ENCODE measurements around the gene SLC24A4. TPM values are rescaled to one million over a fixed set of nuclear protein-coding genes. Genes with fewer than 3 reads are reported as not detected.
A peak's percentile ranks its signal among the peaks of the same experiment; 100 is the strongest.

SLC24A4 gene
- total RNA-seq, 2 donors from 2014 or later = not detected

DNA sequence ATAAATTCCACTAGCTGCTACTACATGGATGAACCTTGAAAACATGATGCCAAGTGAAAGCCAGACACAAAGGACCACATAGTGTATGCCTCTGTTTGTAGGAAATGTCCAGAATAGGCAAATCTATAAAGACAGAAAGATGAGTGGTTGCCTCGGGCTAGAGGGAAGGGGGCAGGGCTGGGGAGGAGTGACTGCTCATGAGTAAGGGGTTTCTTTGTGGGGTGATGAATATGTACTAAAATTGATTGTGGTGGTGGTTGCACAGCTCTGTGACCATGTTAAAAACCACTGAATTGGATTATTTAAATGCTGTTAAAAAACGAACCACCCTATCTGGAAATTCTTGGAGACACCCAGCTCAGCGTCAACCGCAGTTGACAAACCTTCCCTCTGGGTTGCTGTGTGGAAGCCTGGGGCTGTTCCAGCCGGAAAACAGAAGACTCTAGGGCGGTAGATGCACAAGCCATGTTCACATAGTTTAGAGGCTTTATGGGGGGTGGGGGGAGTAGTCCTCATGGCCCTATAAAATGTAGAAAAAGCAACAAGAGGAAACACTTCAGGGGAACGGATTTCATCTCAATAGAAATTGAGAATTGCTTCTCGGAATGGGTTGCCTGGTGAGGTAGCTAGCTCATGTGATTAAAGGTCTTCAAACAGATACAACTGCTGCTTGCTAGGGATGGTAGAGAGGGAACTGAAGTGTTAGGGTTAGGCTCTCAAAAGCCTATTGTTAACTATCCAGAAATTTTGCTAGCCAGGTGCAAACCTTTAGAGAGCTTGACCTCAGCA, 220.0 kb downstream of the SLC24A4 start:
- no peaks in the 10 kb centered on the region for H3K9me3 Mint-ChIP-seq
- H3K27me3 Mint-ChIP-seq = no peaks in the 10 kb centered on the region
- H3K36me3 Mint-ChIP-seq (ENCODE audit: low read depth) = no peaks in the 10 kb centered on the region
- no peak for ATAC-seq (replicated peaks)
- no peaks in the 10 kb centered on the region for H3K4me1 Mint-ChIP-seq
- H3K4me3 Mint-ChIP-seq = no peak overlapping the region
- no peak overlapping the region for H3K27ac Mint-ChIP-seq

DNA sequence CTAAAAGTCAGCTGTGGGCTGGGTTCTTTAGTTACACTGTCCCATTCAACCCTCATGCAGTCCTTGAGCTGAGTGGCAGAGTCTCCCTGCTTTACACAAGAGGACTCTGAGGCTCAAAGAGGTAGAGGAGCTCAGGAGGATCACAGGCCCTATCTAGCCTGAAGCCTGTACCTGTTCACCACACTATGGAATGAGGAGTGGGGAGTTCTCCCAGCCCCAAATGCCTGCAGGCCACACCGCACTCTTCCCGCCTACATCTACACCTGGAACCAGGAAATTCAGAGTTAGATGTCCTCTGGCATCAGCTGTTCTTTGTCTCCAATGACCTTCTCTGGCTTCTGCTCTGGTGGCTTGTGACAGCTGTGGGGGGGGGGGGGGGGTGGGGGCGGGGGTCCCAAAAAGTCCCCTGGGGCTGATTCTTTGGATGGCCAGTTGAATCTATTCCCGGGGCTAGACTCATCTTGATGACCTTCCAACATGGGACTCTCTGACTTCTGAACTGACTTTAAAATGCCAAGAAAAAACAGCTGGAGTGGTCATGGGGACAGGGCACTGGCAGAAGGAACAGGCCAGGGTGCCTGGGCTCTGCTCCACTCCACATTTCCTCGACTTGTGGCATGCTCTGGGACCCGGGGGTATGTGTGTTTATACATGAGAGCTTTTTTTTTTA, 221.2 kb downstream of the SLC24A4 start:
- H3K27ac Mint-ChIP-seq = no peak overlapping the region
- no peaks in the 10 kb centered on the region for H3K9me3 Mint-ChIP-seq
- H3K4me3 Mint-ChIP-seq = no peak overlapping the region
- ATAC-seq (replicated peaks) = no peak
- no peaks in the 10 kb centered on the region for H3K4me1 Mint-ChIP-seq
- no peaks in the 10 kb centered on the region for H3K36me3 Mint-ChIP-seq (ENCODE audit: low read depth)
- H3K27me3 Mint-ChIP-seq = no peaks in the 10 kb centered on the region

DNA sequence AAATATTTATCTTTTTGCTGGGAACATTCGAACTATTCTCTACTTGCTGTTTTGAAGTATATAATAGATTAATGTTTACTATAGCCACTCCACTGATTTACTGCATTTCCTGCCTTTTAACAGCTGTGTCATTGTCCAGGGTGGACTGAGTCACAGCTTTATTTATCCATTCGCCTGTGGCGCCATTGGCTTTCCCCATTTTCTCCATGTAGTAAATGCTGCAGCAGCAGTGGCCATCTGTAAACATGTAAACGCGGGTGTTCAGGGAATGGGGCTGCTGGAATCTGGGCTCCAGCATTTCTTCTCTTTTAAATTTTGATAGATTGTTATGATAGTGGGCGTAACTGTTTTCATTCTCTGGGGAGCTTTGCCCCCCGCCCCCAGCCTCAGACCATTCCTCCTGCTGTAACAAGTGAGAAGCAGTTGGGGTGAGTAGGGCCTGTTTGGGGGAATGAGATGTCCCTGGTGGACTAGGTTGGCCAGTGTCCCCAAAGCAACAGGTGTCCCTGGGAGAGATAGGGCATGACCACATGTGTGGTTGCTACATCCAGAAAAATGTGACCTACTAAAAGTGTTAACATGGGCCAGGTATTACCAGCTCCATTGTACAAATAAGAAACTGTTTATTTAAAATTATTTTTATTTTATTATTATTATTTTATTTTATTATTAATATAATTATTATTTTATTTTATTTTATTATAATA, 223.5 kb downstream of the SLC24A4 start:
- Mint-ChIP-seq H3K9me3 (no peaks in the 10 kb centered on the region), H3K27ac (peak overlapping the region; percentile 76), H3K27me3 (no peaks in the 10 kb centered on the region), H3K4me1 (peaks cover 8% of the 10 kb centered on the region), H3K36me3 (ENCODE audit: low read depth) (no peaks in the 10 kb centered on the region), H3K4me3 (no peak overlapping the region)
- ATAC-seq (replicated peaks) = no peak

DNA sequence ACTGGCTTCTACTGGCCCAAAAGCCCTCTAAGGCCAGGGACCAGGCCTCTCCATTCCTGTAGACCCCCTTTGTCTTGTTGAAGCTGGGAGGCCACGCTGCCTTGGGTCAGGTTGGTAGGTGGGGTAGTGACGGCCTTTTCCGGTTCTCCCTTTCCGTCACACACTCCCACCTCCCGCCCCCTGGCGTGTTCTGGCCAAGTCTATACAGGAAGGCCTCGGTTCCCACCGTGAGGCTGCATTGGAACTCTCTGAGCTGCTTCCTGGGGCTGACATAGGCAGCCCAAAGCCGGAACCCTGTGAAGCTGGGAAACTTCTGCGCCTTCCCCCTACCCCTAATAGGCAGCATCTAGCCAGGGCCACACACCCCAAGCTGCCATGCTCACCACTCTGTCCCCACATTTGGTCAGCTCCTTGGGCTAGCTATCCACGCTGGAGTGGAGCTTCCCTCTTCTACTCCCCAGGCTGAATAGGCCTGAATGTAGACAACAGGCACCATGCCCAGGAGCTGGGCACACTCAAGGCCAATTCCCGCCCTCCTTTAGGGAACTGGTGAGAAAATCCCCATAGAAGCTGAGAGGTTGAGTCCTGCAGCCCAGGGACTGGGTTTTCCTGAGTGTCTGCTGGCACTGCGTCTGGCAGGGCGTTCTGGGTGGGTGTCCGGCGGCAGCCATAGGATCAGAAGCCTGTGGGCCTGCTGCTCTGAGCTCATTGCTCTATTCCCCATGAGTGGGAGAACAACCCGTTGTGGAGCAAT, 226.3 kb downstream of the SLC24A4 start:
- Mint-ChIP-seq H3K36me3 (ENCODE audit: low read depth) (no peaks in the 10 kb centered on the region), H3K4me3 (no peak overlapping the region), H3K9me3 (no peaks in the 10 kb centered on the region), H3K27ac (no peak overlapping the region), H3K27me3 (peaks cover 7% of the 10 kb centered on the region), H3K4me1 (peaks cover 19% of the 10 kb centered on the region)
- ATAC-seq (replicated peaks) = no peak

DNA sequence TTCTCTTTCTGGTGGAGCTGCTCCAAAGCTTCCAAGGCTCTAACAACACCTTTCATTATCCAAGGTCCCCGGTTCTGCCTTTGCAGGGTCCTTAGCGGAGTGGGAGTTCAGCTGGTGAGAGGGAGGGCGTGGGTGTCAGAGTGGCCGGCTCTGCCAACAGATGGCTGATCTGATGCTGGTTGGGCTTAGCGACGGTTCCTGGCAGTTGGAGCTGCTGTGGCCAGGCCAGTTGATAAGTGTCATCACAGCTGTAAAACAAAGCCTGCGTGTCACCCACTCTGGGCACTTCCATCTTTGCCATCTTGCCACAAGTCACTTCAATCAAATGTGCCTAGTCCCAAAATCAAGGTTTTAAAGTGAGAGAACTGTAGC, 226.9 kb downstream of the SLC24A4 start:
- H3K4me1 Mint-ChIP-seq = peaks cover 19% of the 10 kb centered on the region
- no peaks in the 10 kb centered on the region for H3K9me3 Mint-ChIP-seq
- no peak for ATAC-seq (replicated peaks)
- no peak overlapping the region for H3K4me3 Mint-ChIP-seq
- no peaks in the 10 kb centered on the region for H3K36me3 Mint-ChIP-seq (ENCODE audit: low read depth)
- peaks cover 7% of the 10 kb centered on the region for H3K27me3 Mint-ChIP-seq
- no peak overlapping the region for H3K27ac Mint-ChIP-seq

Other genes with a start within 250 kb of the SLC24A4 start
- 10 to 100 TPM; 21.8 to 31.7 TPM for gene ATXN3, start 216.6 kb upstream of the SLC24A4 start, total RNA-seq
- 10 to 100 TPM; 67.1 to 88.5 TPM for gene NDUFB1, start 201.5 kb upstream of the SLC24A4 start, total RNA-seq
- 10 to 100 TPM; 42.9 to 88.8 TPM for gene CPSF2, start 201.2 kb upstream of the SLC24A4 start, total RNA-seq
- gene RIN3, start 190.6 kb downstream of the SLC24A4 start, total RNA-seq = 10 to 100 TPM; 14.1 to 24.1 TPM